ENCODE data around the gene KRT17. TPM values are rescaled to one million over a fixed set of nuclear protein-coding genes. Genes with fewer than 3 reads are reported as not detected.
A peak's percentile ranks its signal among the peaks of the same experiment; 100 is the strongest.

KRT17 gene
- under 1 TPM in 1 of 2 donors, not detected in 1; 0.70 TPM for total RNA-seq
- long read RNA-seq: 0 reads

DNA sequence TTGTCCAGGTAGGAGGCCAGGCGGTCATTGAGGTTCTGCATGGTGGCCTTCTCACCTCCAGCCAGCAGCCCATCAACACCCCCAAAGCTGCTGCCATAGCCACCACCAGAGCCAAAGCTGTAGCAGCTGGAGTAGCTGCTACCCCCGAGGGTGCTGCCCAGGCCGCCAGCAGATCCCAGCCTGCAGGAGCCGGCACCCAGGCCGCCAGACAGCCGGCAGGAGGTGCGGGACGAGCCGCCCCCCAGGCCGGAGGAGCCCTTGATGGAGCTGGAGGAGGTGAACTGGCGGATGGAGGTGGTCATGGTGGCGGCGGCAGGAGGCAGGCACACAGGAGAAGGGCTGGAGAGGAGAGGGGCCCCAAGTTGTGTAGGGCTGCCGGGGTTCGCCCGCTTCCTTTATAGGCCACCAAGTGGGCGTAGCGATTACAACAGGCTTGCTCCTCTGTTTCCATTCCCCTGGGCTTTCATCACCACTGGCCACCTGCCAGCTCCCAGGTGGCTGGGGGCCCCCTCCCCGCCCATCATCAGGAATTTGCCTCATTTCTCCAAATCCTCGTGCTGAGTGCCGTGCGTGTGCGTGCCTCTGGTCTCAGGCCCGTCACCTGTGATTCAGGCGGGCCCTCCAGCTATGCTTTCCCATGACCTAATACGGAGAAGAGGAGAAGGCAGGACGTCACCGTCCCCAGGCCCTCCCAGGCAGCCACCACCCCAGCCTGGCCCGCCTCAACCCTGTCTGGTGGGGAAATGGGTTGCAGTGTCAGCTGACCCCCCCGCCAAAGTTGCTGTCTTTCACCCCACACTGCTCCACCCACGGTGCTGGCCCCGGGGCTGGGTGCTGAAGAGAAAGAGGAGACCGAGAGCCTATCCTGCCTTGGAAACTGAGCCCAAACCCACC lies at the start of gene KRT17:
TSS of gene KRT17 (minus strand) at position 368 of the 894 bp plus-strand sequence. CDS start at position 302, 66 bp downstream.
- intact Hi-C loops (cut with DNase I, micrococcal nuclease): no loop called here
- ATAC-seq: no peak
- no peak for DNase-seq

DNA sequence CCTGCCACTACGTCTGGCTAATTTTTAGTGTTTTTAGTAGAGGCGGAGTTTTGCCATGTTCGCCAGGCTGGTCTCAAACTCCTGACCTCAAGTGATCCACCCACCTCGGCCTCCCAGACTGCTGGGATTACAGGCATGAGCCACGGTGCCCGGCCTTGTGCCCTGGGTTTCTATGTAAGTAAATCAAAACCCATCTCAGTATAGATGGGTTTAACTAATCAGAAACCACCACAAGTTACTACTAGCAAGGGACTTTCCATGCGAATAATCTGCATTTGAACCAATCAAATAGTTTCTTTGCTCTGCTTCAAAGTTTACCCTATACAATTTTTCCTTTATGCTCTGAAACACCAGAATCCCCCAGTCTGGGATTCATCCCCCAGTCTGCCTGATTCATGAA lies 47.8 kb upstream of the KRT17 start:
- no peak for DNase-seq
- ATAC-seq: no peak
- intact Hi-C loops (cut with DNase I, micrococcal nuclease): no loop called here

DNA sequence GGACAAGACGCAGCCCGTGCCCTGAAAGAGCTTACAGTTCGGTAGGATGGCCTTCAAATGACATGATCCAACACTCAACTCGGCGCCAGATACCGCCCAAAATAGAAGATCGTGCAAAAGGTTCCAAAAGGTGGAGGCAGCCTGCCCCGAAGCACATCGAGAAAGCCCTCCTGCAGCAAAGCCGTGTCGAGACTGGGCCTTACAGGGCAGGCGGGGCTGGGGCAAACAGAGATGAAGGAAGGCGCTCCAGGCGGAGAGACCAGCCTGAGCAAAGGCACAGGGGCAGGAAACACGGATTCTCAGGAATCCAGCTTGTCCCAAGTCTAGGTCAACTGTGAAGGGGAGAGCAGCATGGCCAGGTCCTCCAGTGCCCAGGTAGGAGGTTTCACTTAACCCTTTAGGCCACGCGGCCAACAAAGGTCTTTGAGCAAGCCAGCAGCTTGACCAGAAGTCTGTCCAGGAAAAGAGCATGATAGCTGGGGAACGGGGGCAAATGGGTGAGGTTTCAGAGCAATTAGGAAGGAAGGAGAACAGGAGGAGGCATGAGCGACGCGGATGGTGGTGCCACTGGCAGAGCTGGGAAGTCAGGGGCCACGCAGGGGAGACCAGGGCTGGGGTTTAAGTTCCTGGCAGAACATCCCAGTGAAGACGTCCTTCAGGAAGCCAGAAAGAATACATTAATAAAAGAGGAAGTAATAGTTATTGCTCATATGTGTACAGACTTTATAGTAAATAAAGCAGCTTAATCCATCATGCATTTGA lies 43.1 kb upstream of the KRT17 start:
- DNase-seq (no peak), ATAC-seq (no peak)
- intact Hi-C loops (cut with DNase I, micrococcal nuclease): loop anchor here in 1 of 2 donors (5.0 to 10.0 kb wide), 3 partner anchors 763 to 1043 kb away; no protein-coding TSS in a partner anchor

DNA sequence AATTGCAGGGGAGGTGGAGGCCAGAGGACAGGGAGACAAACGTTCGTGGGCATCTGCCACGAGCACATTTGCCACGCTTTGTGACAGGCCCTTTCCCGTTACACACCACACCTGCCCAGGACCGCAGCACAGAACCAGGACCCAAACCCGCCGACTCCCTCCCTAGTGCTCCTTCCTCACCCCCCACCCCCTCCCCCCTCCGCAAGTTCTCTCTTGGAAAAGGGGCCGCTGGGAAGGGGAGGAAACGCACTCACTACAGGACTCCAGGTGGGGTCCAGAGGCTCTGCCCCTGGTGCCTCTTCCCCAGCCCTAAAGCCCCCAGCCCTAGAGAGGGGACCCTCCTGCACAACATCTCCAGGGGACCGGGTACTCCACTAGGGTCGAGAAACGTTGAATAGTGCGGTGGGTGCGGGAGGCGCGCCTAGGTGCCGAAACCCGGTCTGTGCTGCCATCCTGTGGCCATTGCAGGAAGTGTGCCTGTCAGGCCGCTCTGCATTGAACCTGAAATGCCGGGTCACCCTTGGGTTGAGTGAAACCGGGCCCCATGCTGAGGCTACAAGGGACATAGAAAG lies 42.4 kb upstream of the KRT17 start:
- ATAC-seq (peak; percentile 68), DNase-seq (peak; percentile 78 to 91)
- intact Hi-C loops (cut with DNase I, micrococcal nuclease): loop anchor here in 1 of 2 donors (5.0 to 10.0 kb wide), 3 partner anchors 762 to 1042 kb away; no protein-coding TSS in a partner anchor

DNA sequence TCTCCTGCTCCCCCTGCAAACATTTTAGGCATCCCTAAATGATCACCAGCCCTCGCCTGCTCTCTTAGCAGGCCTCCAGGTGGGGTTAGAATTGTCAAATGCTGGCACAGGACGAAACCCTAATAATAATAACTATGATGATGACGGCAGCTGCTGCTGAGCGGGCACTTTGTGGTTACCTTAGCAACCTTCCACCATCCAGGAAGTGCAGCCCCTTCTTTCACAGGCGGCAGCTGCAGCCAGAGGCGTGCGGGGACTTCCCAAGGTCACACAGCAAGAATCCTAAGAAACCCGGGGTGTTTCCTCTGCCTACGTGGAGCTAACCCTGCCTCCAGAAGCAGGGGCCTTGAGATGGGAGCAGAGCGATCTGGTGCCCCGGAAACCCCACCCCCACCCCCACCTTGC lies 41.9 kb upstream of the KRT17 start:
- peak; percentile 57 to 61 for DNase-seq
- ATAC-seq: peak; percentile 22
- intact Hi-C loops (cut with DNase I, micrococcal nuclease): loop anchor here in 1 of 2 donors (5.0 to 10.0 kb wide), 3 partner anchors 761 to 1041 kb away; no protein-coding TSS in a partner anchor

DNA sequence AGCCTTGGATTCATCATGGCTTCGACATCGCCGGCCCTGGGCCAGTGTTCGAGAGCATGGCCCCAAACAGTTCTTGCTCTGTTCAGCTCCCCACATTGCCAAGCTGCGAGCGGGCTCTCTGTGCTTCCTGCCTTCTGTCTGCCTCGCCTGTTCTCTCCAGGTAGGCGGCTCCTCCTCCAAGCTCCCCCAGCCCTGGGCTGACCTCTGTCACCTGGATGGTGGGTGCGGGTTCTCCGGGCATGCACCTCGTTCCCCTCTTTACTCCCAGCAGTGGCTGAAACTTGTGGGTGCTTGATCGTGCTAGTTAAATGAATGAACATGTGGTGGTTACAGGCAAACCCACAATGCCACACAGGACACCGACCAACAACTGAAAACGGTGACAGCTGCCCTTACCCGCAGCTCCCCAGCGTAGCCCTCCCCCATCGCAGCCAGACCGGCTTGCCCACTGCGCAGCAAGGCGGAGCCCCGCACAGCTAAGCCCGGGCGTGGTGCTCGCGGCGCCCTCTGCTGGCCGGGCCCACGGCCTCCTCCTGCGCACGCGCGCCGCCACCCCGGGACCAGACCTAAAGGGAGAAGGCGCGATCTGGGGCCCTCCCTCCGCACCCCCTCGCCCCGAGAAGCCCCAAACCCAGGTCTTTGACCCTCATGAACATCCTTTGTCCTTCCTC lies 41.3 kb upstream of the KRT17 start:
- intact Hi-C loops (cut with DNase I, micrococcal nuclease): loop anchor here in 1 of 2 donors (5.0 to 10.0 kb wide), 3 partner anchors 761 to 1041 kb away; no protein-coding TSS in a partner anchor
- ATAC-seq (peak; percentile 87), DNase-seq (peak; percentile 89 to 93)

DNA sequence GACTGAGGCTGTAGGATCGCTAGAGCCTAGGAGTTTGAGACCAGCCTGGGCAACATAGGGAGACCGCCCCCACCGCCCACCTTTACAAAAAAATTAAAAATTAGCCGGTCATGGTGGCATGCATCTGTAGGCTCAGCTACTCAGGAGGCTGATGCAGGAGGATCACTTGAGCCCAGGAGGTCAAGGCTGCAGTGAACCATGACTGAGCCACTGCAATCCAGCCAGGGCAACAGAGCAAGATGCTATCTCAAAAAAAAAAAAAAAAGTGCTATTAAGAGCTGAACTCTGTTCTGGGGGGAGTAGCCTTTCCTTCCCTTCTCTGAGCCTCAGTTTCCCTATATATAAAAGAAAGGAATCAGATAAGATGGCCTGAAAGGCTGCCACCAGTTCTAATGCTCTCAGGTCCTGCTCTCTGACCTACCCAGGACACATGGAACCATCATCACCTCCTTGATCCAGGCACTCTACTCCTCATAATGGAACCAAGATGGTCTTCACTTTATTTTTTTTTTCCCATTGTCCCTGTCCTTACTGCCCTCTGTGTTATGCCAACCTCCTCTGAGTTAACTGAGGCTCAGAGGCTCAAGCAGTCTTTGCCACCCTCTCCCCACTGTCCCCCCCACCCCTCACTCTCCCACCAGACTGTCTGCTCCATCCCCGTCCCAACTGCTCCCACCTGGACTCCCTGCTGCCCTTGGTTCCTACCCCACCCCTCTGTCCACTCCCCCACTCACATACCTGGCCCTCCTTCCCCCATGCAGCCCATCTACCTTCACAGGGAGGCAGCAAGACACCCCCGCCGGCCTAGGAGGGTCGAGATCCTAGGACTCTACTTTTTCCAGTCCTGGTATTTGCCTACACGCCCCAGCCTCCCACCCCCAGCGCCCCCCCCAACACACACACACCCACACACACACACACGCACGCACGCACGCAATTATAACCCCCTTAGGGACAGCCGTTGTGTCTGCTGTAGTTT lies 40.5 kb upstream of the KRT17 start:
- ATAC-seq: no peak
- no peak for DNase-seq
- intact Hi-C loops (cut with DNase I, micrococcal nuclease): loop anchor here in 1 of 2 donors (5.0 to 10.0 kb wide), 3 partner anchors 760 to 1040 kb away; no protein-coding TSS in a partner anchor

DNA sequence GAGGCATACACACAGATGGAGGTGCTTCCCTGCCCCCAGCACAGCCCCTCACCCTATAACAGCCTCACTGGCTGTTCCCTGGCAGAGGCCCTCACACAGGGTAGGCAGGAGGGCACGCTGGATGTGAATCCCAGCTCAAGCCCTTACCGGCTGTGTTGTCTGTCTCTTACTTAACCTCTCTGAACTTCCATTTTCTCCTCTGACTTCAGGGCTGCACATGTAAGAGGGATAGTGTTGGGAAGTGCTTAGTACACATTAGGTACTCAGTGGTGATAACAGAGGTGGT lies 39.7 kb upstream of the KRT17 start:
- no peak for ATAC-seq
- DNase-seq: no peak
- intact Hi-C loops (cut with DNase I, micrococcal nuclease): loop anchor here in 1 of 2 donors (10.0 kb wide), 2 partner anchors 759 to 1039 kb away; no protein-coding TSS in a partner anchor

DNA sequence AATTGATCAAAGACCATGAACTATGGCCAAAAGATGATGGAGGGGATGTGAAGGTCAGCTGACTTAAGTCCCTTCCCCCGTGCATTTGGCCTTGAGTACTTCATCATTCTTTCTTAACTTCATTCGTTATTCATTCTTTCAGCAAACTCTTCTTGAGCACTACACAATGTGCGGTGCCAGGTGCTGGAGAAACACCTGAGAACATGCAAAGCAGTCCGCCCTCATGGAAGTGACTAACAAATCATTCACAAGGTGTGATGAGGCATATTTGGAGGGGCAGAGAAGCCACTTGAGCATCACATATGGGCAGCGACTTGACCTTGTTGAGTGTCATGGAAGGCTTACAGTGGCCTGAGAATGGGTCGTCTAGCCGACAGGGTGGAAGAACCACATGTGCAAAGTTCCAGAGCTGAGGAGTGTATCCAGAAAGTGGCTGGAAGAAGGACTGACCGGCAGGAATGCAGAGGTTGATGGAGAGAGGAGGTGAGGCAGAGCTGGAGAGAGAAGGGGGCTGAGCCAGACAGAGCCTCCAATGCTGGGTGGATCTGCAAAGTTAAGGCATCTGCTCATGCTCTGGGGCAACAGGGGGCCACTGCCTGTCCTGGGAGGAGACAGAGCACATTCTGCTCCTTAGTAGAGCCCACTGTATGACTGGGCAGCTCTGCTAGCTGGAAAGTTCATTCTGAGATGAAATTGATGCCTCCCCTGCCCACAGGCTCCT lies 39.2 kb upstream of the KRT17 start:
- intact Hi-C loops (cut with DNase I, micrococcal nuclease): loop anchor here in 1 of 2 donors (10.0 kb wide), 2 partner anchors 759 to 1039 kb away; no protein-coding TSS in a partner anchor
- ATAC-seq (no peak), DNase-seq (no peak)

DNA sequence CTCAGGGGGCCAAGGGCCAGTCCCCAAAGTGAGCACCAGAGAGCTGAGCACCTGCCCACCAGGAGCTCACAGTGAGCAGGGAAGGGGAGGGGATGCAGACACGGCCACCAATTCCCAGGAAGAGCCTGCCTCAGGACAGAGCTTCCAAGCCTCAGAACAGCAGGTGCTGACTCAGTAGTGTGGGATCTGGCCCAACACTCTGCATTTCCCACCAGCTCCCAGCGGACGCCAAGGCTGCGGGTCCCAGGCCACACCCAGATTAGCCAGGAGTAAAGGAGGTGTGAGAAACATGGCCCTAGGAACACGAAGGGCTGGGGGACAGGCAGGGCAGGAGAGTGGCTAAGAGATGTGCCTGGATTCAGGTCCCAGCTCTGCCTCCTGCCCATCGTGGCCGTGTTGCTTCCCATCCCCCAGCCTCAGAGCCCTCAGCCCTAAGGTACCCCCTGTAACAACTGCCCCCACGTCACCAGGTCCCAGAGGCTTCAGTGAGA lies 35.9 kb upstream of the KRT17 start:
- intact Hi-C loops (cut with DNase I, micrococcal nuclease): loop anchor here in 1 of 2 donors (10.0 kb wide), 2 partner anchors 755 to 1035 kb away; no protein-coding TSS in a partner anchor
- DNase-seq (no peak), ATAC-seq (no peak)

DNA sequence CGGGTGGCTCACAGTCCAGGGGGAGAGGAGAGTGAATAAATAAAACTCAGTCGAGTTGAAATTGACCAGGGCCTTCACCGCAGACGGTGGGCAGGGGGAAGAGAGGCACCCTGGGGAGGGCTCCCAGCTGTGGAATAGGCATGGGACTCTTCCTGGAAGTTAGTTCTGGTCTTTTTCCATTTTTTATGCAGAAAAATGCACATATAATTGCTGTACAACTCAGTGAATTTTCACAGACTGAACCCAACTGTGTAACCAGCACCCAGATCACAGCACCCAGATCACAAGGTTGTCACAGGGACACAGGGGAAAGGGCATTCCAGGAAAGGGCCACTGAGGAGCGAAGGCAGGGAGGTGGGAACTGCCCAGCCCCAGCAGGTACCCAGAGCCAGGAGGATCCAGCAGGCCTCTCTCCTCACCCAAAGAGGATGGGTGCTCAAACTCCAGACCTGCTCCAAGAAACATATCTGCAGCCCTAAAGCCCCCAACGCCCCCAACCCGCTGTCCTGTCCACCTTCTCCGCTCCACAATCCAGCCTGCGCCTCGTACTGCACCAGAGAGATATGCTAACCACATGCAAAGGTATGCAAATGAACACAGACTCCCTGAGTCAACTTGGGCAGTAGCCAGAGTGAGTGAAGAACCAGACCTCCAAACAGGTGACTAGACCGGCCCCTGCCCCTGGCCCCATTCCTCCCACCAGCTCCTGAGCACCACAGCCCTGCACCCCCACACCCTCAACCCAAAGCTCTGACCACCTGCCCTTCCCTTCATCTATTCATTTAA lies 35.2 kb upstream of the KRT17 start:
- intact Hi-C loops (cut with DNase I, micrococcal nuclease): loop anchor here in 1 of 2 donors (10.0 kb wide), 2 partner anchors 755 to 1035 kb away; no protein-coding TSS in a partner anchor
- ATAC-seq (no peak), DNase-seq (no peak)

DNA sequence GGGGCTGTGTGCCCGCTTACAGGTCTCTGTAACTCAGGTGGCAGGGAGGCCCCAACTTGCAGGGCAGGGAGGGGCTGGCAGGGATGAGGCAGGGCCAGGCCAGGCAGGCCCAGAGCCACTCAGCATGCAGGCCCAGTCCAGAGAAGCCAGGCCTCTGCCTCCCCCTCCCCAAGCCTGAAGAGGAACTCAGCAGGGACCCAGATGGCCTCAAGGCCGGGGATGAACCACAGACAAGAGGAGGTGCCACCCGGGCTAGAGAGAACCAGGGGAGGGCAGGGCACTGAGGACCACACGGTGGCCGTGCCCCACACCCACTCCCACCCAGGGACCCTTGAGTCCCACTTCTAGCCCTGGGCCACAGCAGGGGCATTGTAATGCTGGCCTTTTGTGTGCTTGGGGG lies 34.5 kb upstream of the KRT17 start:
- DNase-seq (no peak), ATAC-seq (no peak)
- intact Hi-C loops (cut with DNase I, micrococcal nuclease): no loop called here

DNA sequence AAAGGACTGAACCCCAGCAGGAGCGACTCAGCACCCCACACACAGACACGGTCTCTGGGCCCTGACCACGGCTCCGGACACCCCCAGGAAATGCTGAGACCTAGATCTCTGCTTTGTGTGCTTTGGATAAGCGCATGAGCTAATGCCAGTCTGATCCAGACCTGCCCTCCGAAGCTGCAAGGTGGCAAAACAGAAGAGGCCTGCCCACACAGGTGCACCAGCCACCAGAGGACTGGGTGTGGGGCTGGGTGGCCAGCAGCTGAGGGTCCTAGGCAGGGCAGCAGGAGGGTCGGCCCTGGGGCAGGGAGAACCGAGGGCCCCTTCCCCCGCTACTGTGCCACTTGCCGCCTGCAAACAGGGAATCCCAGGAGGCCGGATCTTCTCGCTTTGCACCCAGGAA lies 33.6 kb upstream of the KRT17 start:
- DNase-seq (no peak), ATAC-seq (no peak)
- intact Hi-C loops (cut with DNase I, micrococcal nuclease): no loop called here

DNA sequence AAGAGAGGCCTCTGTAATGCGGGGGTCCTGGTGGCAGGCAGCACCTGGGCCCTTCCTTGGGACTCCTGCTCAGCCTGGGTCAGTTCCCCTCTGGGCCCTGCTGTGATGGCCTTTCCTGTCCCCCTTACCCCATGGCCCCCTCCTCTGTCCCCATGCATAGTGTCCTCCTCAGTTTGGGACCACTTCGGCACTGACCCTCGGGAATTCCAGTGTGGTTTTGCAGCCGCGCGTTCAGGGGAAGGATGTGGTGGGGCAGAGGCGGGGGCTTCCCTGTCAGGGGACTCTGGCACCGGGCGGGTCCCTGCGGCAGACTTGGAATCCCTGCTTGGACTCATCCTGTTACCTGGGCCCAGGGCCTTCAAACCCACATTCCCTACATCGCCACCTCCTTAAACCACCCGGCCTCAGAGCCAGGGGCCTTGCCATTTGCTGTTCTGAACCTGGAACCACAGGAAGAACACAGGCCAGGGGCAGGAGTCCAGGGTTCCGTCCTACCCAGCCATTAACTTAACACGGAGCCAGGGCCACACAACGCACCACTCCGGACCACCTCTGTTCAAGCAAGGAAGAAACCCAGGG lies 32.9 kb upstream of the KRT17 start:
- no peak for DNase-seq
- ATAC-seq: no peak
- intact Hi-C loops (cut with DNase I, micrococcal nuclease): no loop called here

DNA sequence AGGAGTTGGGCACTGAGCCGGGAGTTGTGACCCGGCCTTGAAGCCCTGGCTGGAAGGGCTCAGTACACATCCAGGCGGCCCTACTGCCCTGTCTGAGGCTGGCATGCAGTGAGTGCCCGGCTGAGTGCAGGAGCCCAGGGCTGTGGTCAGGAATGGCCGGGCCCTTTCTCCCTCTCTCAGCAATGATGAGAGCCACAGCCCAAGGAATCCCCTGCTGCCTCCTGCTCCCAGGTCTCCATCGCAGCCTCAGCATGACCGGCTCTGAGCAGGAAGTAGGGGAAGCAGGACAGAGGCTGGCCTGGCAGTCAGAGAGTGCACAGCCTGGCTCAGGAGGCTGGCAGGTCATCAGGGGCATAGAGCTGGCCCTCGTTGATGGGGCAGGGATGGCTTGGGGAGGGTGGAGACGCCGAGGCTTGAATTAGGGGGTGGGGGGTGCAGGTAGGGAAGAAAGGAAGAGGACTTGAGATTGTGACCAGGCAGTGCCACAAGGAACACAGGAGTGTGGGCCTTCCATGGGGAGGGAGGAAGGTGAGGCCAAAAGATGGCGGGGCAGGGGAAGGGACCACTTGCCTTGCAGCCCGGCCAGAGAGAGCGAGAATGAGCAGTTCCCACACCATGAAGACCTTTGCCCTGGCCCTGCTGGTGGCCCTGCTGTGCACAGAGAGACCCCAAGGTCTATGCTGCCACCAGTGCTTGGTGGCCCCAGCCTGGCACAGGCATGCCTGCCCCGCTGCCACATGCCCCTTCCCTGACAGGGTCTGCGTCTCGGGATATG lies 32.1 kb upstream of the KRT17 start:
- intact Hi-C loops (cut with DNase I, micrococcal nuclease): no loop called here
- peak in 1 of 2 donors; percentile 40 for DNase-seq
- ATAC-seq: peak; percentile 18
